WTC11 (cell line): ENCODE data around the gene DNASE2B. TPM values are rescaled to one million over a fixed set of nuclear protein-coding genes. Genes with fewer than 3 reads are reported as not detected.

Experiments used
- ATAC-seq: fragments of 200-7000 bp; cut with Tn5 transposase; 2 replicates; pipeline ENCODE4 v1.10.0; 2021; ENCODE audit warnings: mild to moderate bottlenecking, moderate library complexity
- CTCF ChIA-PET: fragments of 300-600 bp; sonication (Branson Sonifier 250); formaldehyde crosslinking; loops from one replicate; lab custom pipeline; 2021; ENCODE audit warnings: antibody characterized with exemption; lab: Charles Lee
- POLR2A ChIA-PET: fragments of 350-600 bp; sonication (Branson Sonifier 250); formaldehyde crosslinking; loops from one replicate; lab custom pipeline; 2021; ENCODE audit warnings: antibody characterized with exemption; lab: Charles Lee
- DNase-seq: peaks from one replicate; pipeline ENCODE4 v3.0.0; 2021; ENCODE audit warnings: low spot score
- H3K27ac Mint-ChIP-seq: 2 replicates; pipeline ENCODE4 v1.8.0; 2021; ENCODE audit warnings: mixed read lengths
- H3K27me3 Mint-ChIP-seq: 2 replicates; pipeline ENCODE4 v1.8.0; 2021; ENCODE audit warnings: low read depth, mild to moderate bottlenecking, moderate library complexity, mixed read lengths
- H3K36me3 Mint-ChIP-seq: 2 replicates; pipeline ENCODE4 v1.8.0; 2021; ENCODE audit warnings: mixed read lengths
- H3K4me1 Mint-ChIP-seq: 2 replicates; pipeline ENCODE4 v1.8.0; 2022; ENCODE audit warnings: mixed read lengths
- H3K4me3 Mint-ChIP-seq: 2 replicates; pipeline ENCODE4 v1.8.0; 2021; ENCODE audit warnings: mild to moderate bottlenecking, moderate library complexity, mixed read lengths
- H3K9me3 Mint-ChIP-seq: 2 replicates; pipeline ENCODE4 v1.8.0; 2021; ENCODE audit warnings: mixed read lengths
- AR ChIP-seq: fragments of 250-450 bp; sonication (Bioruptor Pico); IDR thresholded peaks from 2 replicates; pipeline ENCODE4 v1.9.0; 2021; ENCODE audit warnings: mild to moderate bottlenecking
- ARID4B ChIP-seq: sonication (generic); formaldehyde crosslinking; IDR thresholded peaks from 2 replicates; pipeline ENCODE4 v1.8.0; 2023; ENCODE audit warnings: missing genetic modification reagents, mild to moderate bottlenecking, borderline replicate concordance
- ATF1 ChIP-seq: sonication (generic); formaldehyde crosslinking; IDR thresholded peaks from 2 replicates; pipeline ENCODE4 v1.8.1; 2023; ENCODE audit warnings: mild to moderate bottlenecking, moderate library complexity, missing genetic modification reagents
- ATF2 ChIP-seq: sonication (generic); formaldehyde crosslinking; IDR thresholded peaks from 2 replicates; pipeline ENCODE4 v1.8.1; 2022; ENCODE audit warnings: low read depth, missing genetic modification reagents, borderline replicate concordance
- E2F5 ChIP-seq: sonication (generic); formaldehyde crosslinking; IDR thresholded peaks from 2 replicates; pipeline ENCODE4 v1.8.1; 2022; ENCODE audit warnings: mild to moderate bottlenecking, moderate library complexity, missing genetic modification reagents
- EMX1 ChIP-seq: fragments of 250-450 bp; sonication (Bioruptor Pico); IDR thresholded peaks from 2 replicates; pipeline ENCODE4 v1.8.0; 2021; ENCODE audit warnings: mild to moderate bottlenecking
- ERG ChIP-seq: fragments of 250-450 bp; sonication (Bioruptor Pico); IDR thresholded peaks from 2 replicates; pipeline ENCODE4 v1.8.0; 2021; ENCODE audit warnings: mild to moderate bottlenecking
- MYBL2 ChIP-seq: sonication (generic); formaldehyde crosslinking; IDR thresholded peaks from 2 replicates; pipeline ENCODE4 v1.8.1; 2023; ENCODE audit warnings: mild to moderate bottlenecking, moderate library complexity, missing genetic modification reagents
- NR3C1 ChIP-seq: sonication (generic); formaldehyde crosslinking; conservative IDR thresholded peaks from 2 replicates; pipeline ENCODE4 v1.8.1; 2023; ENCODE audit warnings: low read depth, mild to moderate bottlenecking, missing genetic modification reagents
- RELA ChIP-seq: sonication (generic); formaldehyde crosslinking; IDR thresholded peaks from 2 replicates; pipeline ENCODE4 v1.8.1; 2022; ENCODE audit warnings: missing genetic modification reagents, mild to moderate bottlenecking, borderline replicate concordance
- RORB ChIP-seq: fragments of 250-450 bp; sonication (Bioruptor Pico); IDR thresholded peaks from 2 replicates; pipeline ENCODE4 v1.9.0; 2021; ENCODE audit warnings: mild to moderate bottlenecking
- ZBTB43 ChIP-seq: sonication (generic); formaldehyde crosslinking; IDR thresholded peaks from 2 replicates; pipeline ENCODE4 v1.8.1; 2023; ENCODE audit warnings: mild to moderate bottlenecking, missing genetic modification reagents
- ZNF232 ChIP-seq: sonication (generic); formaldehyde crosslinking; IDR thresholded peaks from 2 replicates; pipeline ENCODE4 v1.8.0; 2022; ENCODE audit warnings: mild to moderate bottlenecking, missing genetic modification reagents
- ZNF281 ChIP-seq: sonication (generic); formaldehyde crosslinking; IDR thresholded peaks from 2 replicates; pipeline ENCODE4 v1.8.0; 2023; ENCODE audit warnings: mild to moderate bottlenecking, missing genetic modification reagents
- total RNA-seq: library from RNA; stranded (reverse); gene quantifications from 3 replicates; pipeline ENCODE4 v1.2.3, GENCODE V29; 2021
- TF ChIP-seq, protein P1 (sequence below): fragments of 250-450 bp; sonication (Bioruptor Pico); IDR thresholded peaks from 2 replicates; pipeline ENCODE4 v2.1.2; 2022; ENCODE audit warnings: mild to moderate bottlenecking, moderate library complexity
- TF ChIP-seq, protein P2 (sequence below): sonication (generic); formaldehyde crosslinking; IDR thresholded peaks from 2 replicates; pipeline ENCODE4 v1.8.1; 2022; ENCODE audit warnings: missing genetic modification reagents, borderline replicate concordance
- TF ChIP-seq, protein P3 (sequence below): sonication (generic); formaldehyde crosslinking; IDR thresholded peaks from 2 replicates; pipeline ENCODE4 v1.8.0; 2022; ENCODE audit warnings: mild to moderate bottlenecking, missing genetic modification reagents

Gene DNASE2B
- total RNA-seq, 1 experiment from 2014 or later: 0.15 TPM

DNA sequence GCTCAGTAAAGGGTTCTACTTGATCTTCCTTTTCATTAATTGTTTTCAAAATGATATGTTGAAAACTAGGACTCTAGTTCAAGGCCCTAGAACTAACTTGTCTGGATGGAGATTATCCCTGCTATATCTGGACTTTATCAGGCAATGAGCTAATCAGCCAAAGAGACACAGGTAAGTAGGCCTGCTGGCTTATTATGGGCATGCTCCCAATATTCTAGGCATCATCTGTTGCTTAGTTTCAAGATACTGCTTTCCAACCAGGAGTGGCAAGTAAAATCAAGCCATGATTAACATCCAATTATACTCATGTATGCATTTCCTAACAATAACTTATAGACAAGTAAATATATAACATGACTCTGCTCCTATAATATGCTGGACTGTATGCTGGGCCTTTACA lies 4.2 kb downstream of the DNASE2B start:
- no peak for DNase-seq
- Mint-ChIP-seq H3K4me3 (no peak overlapping the region), H3K27me3 (no peaks in the 10 kb centered on the region), H3K27ac (no peak overlapping the region), H3K36me3 (no peaks in the 10 kb centered on the region), H3K9me3 (no peaks in the 10 kb centered on the region), H3K4me1 (no peaks in the 10 kb centered on the region)
- CTCF ChIA-PET: no interaction called here
- POLR2A ChIA-PET: no interaction called here
- TF ChIP-seq, protein P1, sequence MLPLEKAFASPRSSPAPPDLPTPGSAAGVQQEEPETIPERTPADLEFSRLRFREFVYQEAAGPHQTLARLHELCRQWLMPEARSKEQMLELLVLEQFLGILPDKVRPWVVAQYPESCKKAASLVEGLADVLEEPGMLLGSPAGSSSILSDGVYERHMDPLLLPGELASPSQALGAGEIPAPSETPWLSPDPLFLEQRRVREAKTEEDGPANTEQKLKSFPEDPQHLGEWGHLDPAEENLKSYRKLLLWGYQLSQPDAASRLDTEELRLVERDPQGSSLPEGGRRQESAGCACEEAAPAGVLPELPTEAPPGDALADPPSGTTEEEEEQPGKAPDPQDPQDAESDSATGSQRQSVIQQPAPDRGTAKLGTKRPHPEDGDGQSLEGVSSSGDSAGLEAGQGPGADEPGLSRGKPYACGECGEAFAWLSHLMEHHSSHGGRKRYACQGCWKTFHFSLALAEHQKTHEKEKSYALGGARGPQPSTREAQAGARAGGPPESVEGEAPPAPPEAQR (CRISPR knock-in tag): no peak
- TF ChIP-seq E2F5 (CRISPR knock-in tag) (no peak), MYBL2 (CRISPR knock-in tag) (no peak), ATF1 (no peak), ATF2 (CRISPR knock-in tag) (no peak), RELA (CRISPR knock-in tag) (no peak), ERG (no peak), ZBTB43 (CRISPR knock-in tag) (no peak), ZNF232 (no peak), AR (CRISPR knock-in tag) (no peak), EMX1 (CRISPR knock-in tag) (no peak), RORB (CRISPR knock-in tag) (no peak), ZNF281 (CRISPR knock-in tag) (no peak), NR3C1 (CRISPR knock-in tag) (no peak), ARID4B (no peak)
- TF ChIP-seq, protein P2, sequence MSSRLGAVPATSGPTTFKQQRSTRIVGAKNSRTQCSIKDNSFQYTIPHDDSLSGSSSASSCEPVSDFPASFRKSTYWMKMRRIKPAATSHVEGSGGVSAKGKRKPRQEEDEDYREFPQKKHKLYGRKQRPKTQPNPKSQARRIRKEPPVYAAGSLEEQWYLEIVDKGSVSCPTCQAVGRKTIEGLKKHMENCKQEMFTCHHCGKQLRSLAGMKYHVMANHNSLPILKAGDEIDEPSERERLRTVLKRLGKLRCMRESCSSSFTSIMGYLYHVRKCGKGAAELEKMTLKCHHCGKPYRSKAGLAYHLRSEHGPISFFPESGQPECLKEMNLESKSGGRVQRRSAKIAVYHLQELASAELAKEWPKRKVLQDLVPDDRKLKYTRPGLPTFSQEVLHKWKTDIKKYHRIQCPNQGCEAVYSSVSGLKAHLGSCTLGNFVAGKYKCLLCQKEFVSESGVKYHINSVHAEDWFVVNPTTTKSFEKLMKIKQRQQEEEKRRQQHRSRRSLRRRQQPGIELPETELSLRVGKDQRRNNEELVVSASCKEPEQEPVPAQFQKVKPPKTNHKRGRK (CRISPR knock-in tag): no peak
- TF ChIP-seq, protein P3, sequence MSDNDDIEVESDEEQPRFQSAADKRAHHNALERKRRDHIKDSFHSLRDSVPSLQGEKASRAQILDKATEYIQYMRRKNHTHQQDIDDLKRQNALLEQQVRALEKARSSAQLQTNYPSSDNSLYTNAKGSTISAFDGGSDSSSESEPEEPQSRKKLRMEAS (CRISPR knock-in tag): no peak
- ATAC-seq: no peak
